HCT116 (cell line): ENCODE data around the gene RPRD1B.

Source experiments
- CTCF ChIP-seq, 3 experiments: fragments of 200-600 bp in 1 of 3; sonication (generic) in 1 of 3; IDR thresholded peaks in 2 of 3; conservative IDR thresholded peaks in 1 of 3; 2 replicates each; pipeline ENCODE4 v1.5.1; 2012 to 2017; ENCODE audit warnings: low read depth in 2 of 3, low read length in 2 of 3, antibody characterized with exemption in 1 of 3, borderline replicate concordance in 1 of 3, control low read depth in 1 of 3, mild to moderate bottlenecking in 1 of 3, mixed read lengths in 1 of 3, mixed run types in 1 of 3, moderate library complexity in 1 of 3; ENCODE audit not compliant: insufficient read depth in 1 of 3
- EGR1 ChIP-seq: IDR thresholded peaks from 2 replicates; pipeline ENCODE4 v1.6.1; 2012; ENCODE audit warnings: low read depth
- EZH2 ChIP-seq: fragments of 200-600 bp; sonication (generic); IDR thresholded peaks from 2 replicates; pipeline ENCODE4 v1.6.1; 2017; ENCODE audit warnings: antibody characterized with exemption, mixed run types
- EZH2phosphoT487 ChIP-seq: fragments of 200-600 bp; IDR thresholded peaks from 2 replicates; pipeline ENCODE4 v1.6.1; 2018; ENCODE audit warnings: antibody characterized with exemption, borderline replicate concordance
- MAX ChIP-seq: IDR thresholded peaks from 2 replicates; pipeline ENCODE4 v1.6.1; 2012
- POLR2A ChIP-seq: IDR thresholded peaks from 2 replicates; pipeline ENCODE4 v1.7.0; 2011; ENCODE audit warnings: borderline replicate concordance; ENCODE audit not compliant: insufficient read depth, insufficient read length; ENCODE audit errors: extremely low read depth
- POLR2AphosphoS5 ChIP-seq: IDR thresholded peaks from 2 replicates; pipeline ENCODE4 v1.6.1; 2011; ENCODE audit warnings: mild to moderate bottlenecking, low read depth, low read length, moderate library complexity
- REST ChIP-seq: IDR thresholded peaks from 2 replicates; pipeline ENCODE4 v1.6.1; 2012; ENCODE audit warnings: low read depth
- SP1 ChIP-seq: IDR thresholded peaks from 2 replicates; pipeline ENCODE4 v1.6.1; 2012; ENCODE audit warnings: low read depth
- TCF7L2 ChIP-seq: IDR thresholded peaks from 2 replicates; pipeline ENCODE4 v1.7.0; 2011; ENCODE audit warnings: borderline replicate concordance, inconsistent platforms; ENCODE audit not compliant: insufficient read depth, insufficient read length; ENCODE audit errors: extremely low read depth
- ZBTB33 ChIP-seq: IDR thresholded peaks from 2 replicates; pipeline ENCODE4 v1.6.1; 2011; ENCODE audit warnings: mild to moderate bottlenecking, low read length, moderate library complexity; ENCODE audit not compliant: insufficient replicate concordance; ENCODE audit errors: extremely low read depth
- ZFX ChIP-seq: fragments of 450-650 bp; IDR thresholded peaks from 2 replicates; pipeline ENCODE4 v1.6.1; 2017
- ZNF274 ChIP-seq: fragments of 200-500 bp; sonication (Bioruptor generic); IDR thresholded peaks from 2 replicates; pipeline ENCODE4 v1.6.1; 2014; ENCODE audit warnings: mild to moderate bottlenecking, low read depth, low read length, inconsistent platforms

- no peak for TF ChIP-seq CTCF (IDR thresholded peaks at IDR 0.05 in 2 of 3, conservative IDR thresholded peaks at IDR 0.05 in 1 of 3; ENCODE audit: borderline replicate concordance in 1 of 3, insufficient read depth in 1 of 3, low read depth in 2 of 3, low read length in 2 of 3)
- TF ChIP-seq MAX: no peak
- TF ChIP-seq TCF7L2: no peak
- no peak for TF ChIP-seq SP1
- no peak for TF ChIP-seq EZH2phosphoT487
- TF ChIP-seq EZH2: no peak
- TF ChIP-seq POLR2AphosphoS5: no peak
- TF ChIP-seq POLR2A: no peak
- TF ChIP-seq EGR1: no peak
- TF ChIP-seq ZNF274: no peak
- TF ChIP-seq REST: no peak
- TF ChIP-seq ZBTB33: no peak
- no peak for TF ChIP-seq ZFX
Observed at GRCh38 chr20:38054647-38055046, 21.1 kb downstream of the RPRD1B start.
